ENCODE data around the gene CLDN6. TPM values are rescaled to one million over a fixed set of nuclear protein-coding genes. Genes with fewer than 3 reads are reported as not detected.

CLDN6 gene
- total and polyA plus RNA-seq, 7 donors: 0.05 to 5.5 (median 0.45) TPM; not detected in 4

- no peak overlapping the region for H3K27ac ChIP-seq
- ATAC-seq (no peak), DNase-seq (no peak)
- intact Hi-C loops (cut with DNase I): no loop called here
- no peak overlapping the region for H3K4me3 ChIP-seq
- H3K9me3 ChIP-seq: no peaks in the 10 kb centered on the region
- no peaks in the 10 kb centered on the region for H3K36me3 ChIP-seq (ENCODE audit: insufficient read depth in 1 of 2, low read depth in 1 of 2)
- TF ChIP-seq CTCF (IDR thresholded peaks at IDR 0.05): no peak
- 51 to 83% (median 67%) methylated on average over 9 of the region's 9 CpGs for WGBS, 3 donors
- peaks cover 0 to 30% (median 11%) of the 10 kb centered on the region in 3 donors for H3K27me3 ChIP-seq (ENCODE audit: insufficient read depth in 3 of 3, low read length in 2 of 3)
- no peaks in the 10 kb centered on the region for H3K4me1 ChIP-seq
These were observed 33.5 kb upstream of the CLDN6 start for GRCh38 chr16:3051494-3051893.

- DNase-seq (no peak), ATAC-seq (no peak)
- H3K4me3 ChIP-seq: no peak overlapping the region
- H3K36me3 ChIP-seq (ENCODE audit: insufficient read depth in 1 of 2, low read depth in 1 of 2): no peaks in the 10 kb centered on the region
- H3K27ac ChIP-seq: no peak overlapping the region
- no peaks in the 10 kb centered on the region for H3K9me3 ChIP-seq
- H3K4me1 ChIP-seq: peaks cover 3% of the 10 kb centered on the region
- H3K27me3 ChIP-seq (ENCODE audit: insufficient read depth in 3 of 3, low read length in 2 of 3): peaks cover 0 to 35% (median 14%) of the 10 kb centered on the region in 3 donors
- intact Hi-C loops (cut with DNase I): no loop called here
- 34 to 47% (median 42%) methylated on average over 4 of the region's 4 CpGs for WGBS, 3 donors
- TF ChIP-seq CTCF (IDR thresholded peaks at IDR 0.05): no peak
These were observed 33.0 kb upstream of the CLDN6 start for GRCh38 chr16:3051009-3051408.

GRCh38 chr16:3050487-3050886 is 32.5 kb upstream of the CLDN6 start:
- no peaks in the 10 kb centered on the region for H3K9me3 ChIP-seq
- 70 to 79% (median 71%) methylated on average over 5 of the region's 5 CpGs for WGBS, 3 donors
- H3K36me3 ChIP-seq (ENCODE audit: insufficient read depth in 1 of 2, low read depth in 1 of 2): no peaks in the 10 kb centered on the region
- DNase-seq (no peak), ATAC-seq (no peak)
- no peak overlapping the region for H3K27ac ChIP-seq
- peaks cover 0 to 40% (median 18%) of the 10 kb centered on the region in 3 donors for H3K27me3 ChIP-seq (ENCODE audit: insufficient read depth in 3 of 3, low read length in 2 of 3)
- TF ChIP-seq CTCF (IDR thresholded peaks at IDR 0.05): no peak
- intact Hi-C loops (cut with DNase I): no loop called here
- H3K4me1 ChIP-seq: peaks cover 8% of the 10 kb centered on the region
- H3K4me3 ChIP-seq: no peak overlapping the region

- no peaks in the 10 kb centered on the region for H3K36me3 ChIP-seq (ENCODE audit: insufficient read depth in 1 of 2, low read depth in 1 of 2)
- peaks cover 11% of the 10 kb centered on the region for H3K4me1 ChIP-seq
- DNase-seq (no peak), ATAC-seq (no peak)
- no peak for TF ChIP-seq CTCF (IDR thresholded peaks at IDR 0.05)
- H3K27ac ChIP-seq: no peak overlapping the region
- 75 to 81% (median 79%) methylated on average over 24 to 26 of the region's 26 CpGs for WGBS, 3 donors
- H3K27me3 ChIP-seq (ENCODE audit: insufficient read depth in 3 of 3, low read length in 2 of 3): peaks cover 0 to 45% (median 20%) of the 10 kb centered on the region in 3 donors
- no peak overlapping the region for H3K4me3 ChIP-seq
- intact Hi-C loops (cut with DNase I): no loop called here
- H3K9me3 ChIP-seq: no peaks in the 10 kb centered on the region
These were observed 32.0 kb upstream of the CLDN6 start for GRCh38 chr16:3049921-3050481.

GRCh38 chr16:3047387-3047720 is 29.4 kb upstream of the CLDN6 start:
- DNase-seq: no peak
- no peak for ATAC-seq
- no peaks in the 10 kb centered on the region for H3K9me3 ChIP-seq
- no peak overlapping the region for H3K27ac ChIP-seq
- intact Hi-C loops (cut with DNase I): no loop called here
- 14 to 18% (median 14%) methylated on average over 9 to 13 of the region's 13 CpGs for WGBS, 3 donors
- peaks cover 0 to 68% (median 30%) of the 10 kb centered on the region in 3 donors for H3K27me3 ChIP-seq (ENCODE audit: insufficient read depth in 3 of 3, low read length in 2 of 3)
- no peaks in the 10 kb centered on the region for H3K36me3 ChIP-seq (ENCODE audit: insufficient read depth in 1 of 2, low read depth in 1 of 2)
- TF ChIP-seq CTCF (IDR thresholded peaks at IDR 0.05): no peak
- peak overlapping the region; percentile 66 for H3K4me3 ChIP-seq
- H3K4me1 ChIP-seq: peaks cover 11% of the 10 kb centered on the region

All from psoas muscle (tissue), 8 donors.